ENCODE results near the gene TULP1. TPM values are rescaled to one million over a fixed set of nuclear protein-coding genes. Genes with fewer than 3 reads are reported as not detected.

TULP1 gene
- total RNA-seq, 1 donor from 2014 or later = not detected

GRCh38 chr6:35489066-35489465 is 23.6 kb downstream of the TULP1 start:
- Histone ChIP-seq H3K27me3 (ENCODE audit: insufficient read depth, low read length) (no peaks in the 10 kb centered on the region), H3K9me3 (ENCODE audit: insufficient read depth, low read depth, low read length) (no peaks in the 10 kb centered on the region), H3K36me3 (ENCODE audit: insufficient read depth, low read length) (no peaks in the 10 kb centered on the region), H3K9ac (ENCODE audit: low read length) (no peak overlapping the region), H4K20me1 (ENCODE audit: insufficient read depth, low read length) (peaks cover 52% of the 10 kb centered on the region), H3K4me1 (ENCODE audit: insufficient read depth, low read length) (peaks cover 80% of the 10 kb centered on the region), H3K4me3 (ENCODE audit: insufficient read depth, low read depth, low read length) (no peak overlapping the region), H3K27ac (ENCODE audit: low read depth, low read length) (peak overlapping the region; percentile 31), H3K79me2 (ENCODE audit: insufficient read depth, low read length) (peaks cover 97% of the 10 kb centered on the region), H3K4me2 (ENCODE audit: low read length) (no peak overlapping the region), H2AFZ (ENCODE audit: low read depth, low read length) (no peak overlapping the region)
- Mint-ChIP-seq H3K27ac (ENCODE audit: unreplicated experiment) (peak overlapping the region; percentile 69), H3K4me3 (ENCODE audit: unreplicated experiment) (no peak overlapping the region), H3K36me3 (ENCODE audit: low read depth, unreplicated experiment) (no peaks in the 10 kb centered on the region), H3K4me1 (ENCODE audit: low read depth, unreplicated experiment) (peaks cover 64% of the 10 kb centered on the region), H3K9me3 (ENCODE audit: unreplicated experiment) (no peaks in the 10 kb centered on the region), H3K27me3 (ENCODE audit: low read depth, unreplicated experiment) (no peaks in the 10 kb centered on the region)
- DNase-seq (ENCODE audit: low read depth) = no peak
- TF ChIP-seq EZH2 (IDR thresholded peaks at IDR 0.05; ENCODE audit: insufficient read depth, low read length) = no peak
- TF ChIP-seq CTCF (IDR thresholded peaks at IDR 0.05; ENCODE audit: insufficient read depth, low read depth, low read length) = no peak
- no peak for FAIRE-seq

GRCh38 chr6:35488517-35488862 is 24.2 kb downstream of the TULP1 start:
- H4K20me1 ChIP-seq (ENCODE audit: insufficient read depth, low read length) = peaks cover 50% of the 10 kb centered on the region
- no peaks in the 10 kb centered on the region for H3K9me3 ChIP-seq (ENCODE audit: insufficient read depth, low read depth, low read length)
- peaks cover 60% of the 10 kb centered on the region for H3K4me1 Mint-ChIP-seq (ENCODE audit: low read depth, unreplicated experiment)
- no peak overlapping the region for H2AFZ ChIP-seq (ENCODE audit: low read depth, low read length)
- H3K36me3 ChIP-seq (ENCODE audit: insufficient read depth, low read length) = no peaks in the 10 kb centered on the region
- H3K27me3 ChIP-seq (ENCODE audit: insufficient read depth, low read length) = no peaks in the 10 kb centered on the region
- no peak for DNase-seq (ENCODE audit: low read depth)
- TF ChIP-seq CTCF (IDR thresholded peaks at IDR 0.05; ENCODE audit: insufficient read depth, low read depth, low read length) (no peak), EZH2 (IDR thresholded peaks at IDR 0.05; ENCODE audit: insufficient read depth, low read length) (no peak)
- peak overlapping the region; percentile 75 for H3K27ac Mint-ChIP-seq (ENCODE audit: unreplicated experiment)
- H3K9me3 Mint-ChIP-seq (ENCODE audit: unreplicated experiment) = no peaks in the 10 kb centered on the region
- H3K4me2 ChIP-seq (ENCODE audit: low read length) = peak overlapping the region; percentile 65
- H3K4me3 Mint-ChIP-seq (ENCODE audit: unreplicated experiment) = peak overlapping the region; percentile 64
- no peaks in the 10 kb centered on the region for H3K27me3 Mint-ChIP-seq (ENCODE audit: low read depth, unreplicated experiment)
- H3K4me1 ChIP-seq (ENCODE audit: insufficient read depth, low read length) = peaks cover 77% of the 10 kb centered on the region
- H3K79me2 ChIP-seq (ENCODE audit: insufficient read depth, low read length) = peaks cover 97% of the 10 kb centered on the region
- peak overlapping the region; percentile 10 for H3K9ac ChIP-seq (ENCODE audit: low read length)
- H3K27ac ChIP-seq (ENCODE audit: low read depth, low read length) = peak overlapping the region; percentile 16
- H3K4me3 ChIP-seq (ENCODE audit: insufficient read depth, low read depth, low read length) = no peak overlapping the region
- no peaks in the 10 kb centered on the region for H3K36me3 Mint-ChIP-seq (ENCODE audit: low read depth, unreplicated experiment)
- FAIRE-seq = no peak

- Mint-ChIP-seq H3K9me3 (ENCODE audit: unreplicated experiment) (no peaks in the 10 kb centered on the region), H3K27ac (ENCODE audit: unreplicated experiment) (peak overlapping the region; percentile 75), H3K27me3 (ENCODE audit: low read depth, unreplicated experiment) (no peaks in the 10 kb centered on the region), H3K36me3 (ENCODE audit: low read depth, unreplicated experiment) (peaks cover 4% of the 10 kb centered on the region), H3K4me1 (ENCODE audit: low read depth, unreplicated experiment) (peaks cover 54% of the 10 kb centered on the region), H3K4me3 (ENCODE audit: unreplicated experiment) (peak overlapping the region; percentile 64)
- no peak overlapping the region for H2AFZ ChIP-seq (ENCODE audit: low read depth, low read length)
- FAIRE-seq (no peak), DNase-seq (ENCODE audit: low read depth) (peak; percentile 60)
- TF ChIP-seq CTCF (IDR thresholded peaks at IDR 0.05; ENCODE audit: insufficient read depth, low read depth, low read length) (no peak), EZH2 (IDR thresholded peaks at IDR 0.05; ENCODE audit: insufficient read depth, low read length) (no peak)
- H3K9ac ChIP-seq (ENCODE audit: low read length) = peak overlapping the region; percentile 39
- peak overlapping the region; percentile 16 for H3K27ac ChIP-seq (ENCODE audit: low read depth, low read length)
- peaks cover 96% of the 10 kb centered on the region for H3K79me2 ChIP-seq (ENCODE audit: insufficient read depth, low read length)
- peak overlapping the region; percentile 65 for H3K4me2 ChIP-seq (ENCODE audit: low read length)
- no peak overlapping the region for H3K4me3 ChIP-seq (ENCODE audit: insufficient read depth, low read depth, low read length)
- H3K4me1 ChIP-seq (ENCODE audit: insufficient read depth, low read length) = peaks cover 77% of the 10 kb centered on the region
- peaks cover 50% of the 10 kb centered on the region for H4K20me1 ChIP-seq (ENCODE audit: insufficient read depth, low read length)
- H3K27me3 ChIP-seq (ENCODE audit: insufficient read depth, low read length) = no peaks in the 10 kb centered on the region
- H3K9me3 ChIP-seq (ENCODE audit: insufficient read depth, low read depth, low read length) = no peaks in the 10 kb centered on the region
- H3K36me3 ChIP-seq (ENCODE audit: insufficient read depth, low read length) = peaks cover under 1% of the 10 kb centered on the region
These were observed 24.8 kb downstream of the TULP1 start for GRCh38 chr6:35487658-35488516.

Data from astrocyte (in vitro differentiated cells and primary cell).